Activated CD4-positive, alpha-beta T cell treated with anti-CD3 and anti-CD28 coated beads, Interleukin-2, amount 50 U/mL, for 24 hours (primary cell): Measurements from ENCODE around the gene LTBP1.

Experiments
- DNase-seq, 2 donors: peaks; one replicate each; pipeline ENCODE4 v3.0.0-alpha.2; 2020; ENCODE audit warnings: low read depth in 1 of 2, low spot score in 1 of 2

The LTBP1 gene

GRCh38 chr2:33072614-33073013 lies 125.9 kb downstream of the LTBP1 start:
- no peak for DNase-seq

GRCh38 chr2:33073018-33073417 lies 126.3 kb downstream of the LTBP1 start:
- no peak for DNase-seq

- DNase-seq = no peak
Measured at GRCh38 chr2:33074197-33074596, 127.4 kb downstream of the LTBP1 start.

DNA sequence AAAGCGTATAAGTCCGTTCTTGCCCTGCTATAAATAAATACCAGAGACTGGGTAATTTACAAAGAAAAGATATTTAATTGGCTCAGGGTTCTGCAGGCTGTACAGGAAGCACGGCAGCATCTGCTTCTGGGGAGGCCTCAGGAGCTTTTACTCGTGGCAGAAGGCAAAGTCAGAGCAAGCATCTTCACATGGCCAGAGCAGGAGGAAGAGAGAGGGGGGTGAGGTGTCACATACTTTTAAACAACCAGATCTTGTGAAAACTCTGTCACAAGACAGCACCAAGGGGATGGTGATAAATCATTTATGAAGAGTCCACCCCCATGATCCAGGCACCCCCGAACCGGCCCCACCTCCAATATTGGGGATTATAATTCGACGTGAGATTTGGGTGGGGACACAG lies 130.6 kb downstream of the LTBP1 start:
- no peak for DNase-seq

DNA sequence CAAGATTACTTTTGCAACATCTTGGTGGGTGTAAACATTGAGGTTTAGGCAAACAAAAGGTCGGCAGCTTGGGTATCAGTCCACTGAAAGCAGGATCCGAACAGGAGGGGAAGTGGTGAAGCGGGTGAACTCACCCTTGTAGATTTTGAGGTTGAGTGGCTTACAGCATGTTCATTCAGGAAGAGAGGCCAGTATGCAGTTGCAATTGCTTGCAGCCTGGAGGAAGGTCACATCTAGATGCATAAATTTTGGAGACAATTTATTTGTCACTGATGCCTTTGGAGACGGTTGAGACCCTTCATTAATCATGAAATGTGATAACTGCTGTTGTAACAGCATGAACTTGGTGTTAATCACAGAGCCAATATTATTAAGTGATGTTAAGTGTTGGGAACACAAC lies 131.1 kb downstream of the LTBP1 start:
- DNase-seq = no peak

DNA sequence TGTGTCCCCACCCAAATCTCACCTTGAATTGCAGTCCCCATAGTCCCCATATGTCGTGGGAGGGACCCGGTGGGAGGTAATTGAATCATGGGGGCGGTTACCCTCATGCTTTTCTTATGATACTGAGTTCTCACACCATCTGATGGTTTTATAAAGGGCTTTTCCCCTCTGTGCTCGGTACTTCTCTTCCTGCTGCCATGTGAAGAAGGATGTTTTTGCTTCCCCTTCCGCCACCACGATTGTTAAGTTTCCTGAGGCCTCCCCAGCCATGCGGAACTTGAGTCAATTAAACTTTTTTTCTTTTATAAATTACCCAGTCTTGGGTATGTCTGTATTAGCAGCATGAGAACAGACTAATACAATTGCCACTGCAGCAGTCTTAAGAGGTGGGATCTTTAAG lies 134.9 kb downstream of the LTBP1 start:
- no peak for DNase-seq

GRCh38 chr2:33083699-33084387 lies 137.1 kb downstream of the LTBP1 start:
- no peak for DNase-seq

GRCh38 chr2:33084433-33084832 lies 137.7 kb downstream of the LTBP1 start:
- DNase-seq = no peak

DNA sequence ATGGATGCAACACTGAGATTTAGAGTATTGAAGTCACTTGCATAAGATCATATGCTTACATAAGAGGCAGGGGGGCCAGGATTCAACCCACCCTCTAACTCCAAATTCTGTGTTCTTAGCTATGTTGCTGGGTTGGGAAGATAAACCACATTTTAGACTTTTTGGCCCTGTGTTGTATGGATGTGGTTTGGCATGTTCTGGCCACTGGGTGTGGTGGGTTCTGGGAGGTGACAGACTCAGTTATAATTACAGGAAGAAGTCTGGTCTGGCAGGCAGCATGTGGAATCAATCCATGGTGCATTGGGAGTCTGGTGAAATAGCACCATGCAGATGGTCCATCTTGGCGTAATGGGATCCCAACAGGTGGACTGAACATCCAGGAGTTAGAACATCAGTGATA lies 138.9 kb downstream of the LTBP1 start:
- DNase-seq = no peak

DNA sequence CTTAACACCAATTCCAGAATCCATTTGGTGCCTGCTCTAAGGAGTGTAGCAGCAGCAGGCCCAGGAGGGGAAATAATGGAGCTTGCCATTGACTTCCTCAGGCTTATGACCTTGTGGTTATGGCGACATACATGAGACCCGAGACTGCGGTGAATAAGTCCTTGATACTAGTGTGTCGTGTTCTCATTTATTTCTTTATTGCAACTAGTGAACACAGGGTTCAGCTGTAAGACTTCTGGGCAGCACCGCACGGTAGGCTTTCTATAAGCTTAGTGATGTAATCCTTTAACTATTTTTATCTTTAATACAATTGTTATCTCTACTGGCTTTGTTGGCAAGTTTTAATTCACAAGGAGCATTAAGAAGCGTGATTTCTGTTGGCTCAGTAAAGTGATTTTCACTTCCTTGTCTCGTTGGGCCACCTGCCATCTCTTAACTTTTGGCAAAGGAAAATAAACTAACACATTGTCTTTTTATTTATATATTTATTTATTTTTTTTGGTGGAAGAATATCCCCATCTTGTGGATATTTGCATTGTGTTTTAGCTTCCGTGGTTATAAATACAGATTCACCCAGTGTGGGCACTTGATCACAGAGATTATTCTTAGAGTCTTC lies 139.8 kb downstream of the LTBP1 start:
- no peak for DNase-seq

- DNase-seq = no peak
Measured at GRCh38 chr2:33090553-33091134, 143.9 kb downstream of the LTBP1 start.

- no peak for DNase-seq
Measured at GRCh38 chr2:33091541-33092123, 144.9 kb downstream of the LTBP1 start.

- no peak for DNase-seq
Measured at GRCh38 chr2:33093283-33093993, 146.7 kb downstream of the LTBP1 start.

GRCh38 chr2:33094303-33094702 lies 147.6 kb downstream of the LTBP1 start:
- DNase-seq = no peak

DNA sequence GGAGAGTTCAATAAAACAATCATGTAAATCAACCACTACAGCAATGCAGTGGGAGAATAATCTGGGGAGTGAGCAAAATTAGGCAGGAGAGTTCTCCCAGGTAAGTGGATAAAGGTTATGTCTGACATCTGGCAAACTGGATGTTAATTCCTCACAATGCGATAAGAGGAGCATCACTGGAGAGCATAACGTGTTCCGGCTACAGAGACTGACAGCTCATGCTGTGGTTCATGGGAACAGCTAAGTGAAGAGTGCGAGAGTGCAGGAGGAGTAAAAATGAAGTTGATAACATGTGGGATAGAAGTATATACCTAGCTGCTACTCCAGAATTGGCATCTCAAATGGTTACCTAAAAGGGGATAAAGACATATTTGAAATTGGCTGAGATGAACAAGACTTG lies 153.2 kb downstream of the LTBP1 start:
- no peak for DNase-seq

GRCh38 chr2:33100921-33101320 lies 154.2 kb downstream of the LTBP1 start:
- DNase-seq = no peak

DNA sequence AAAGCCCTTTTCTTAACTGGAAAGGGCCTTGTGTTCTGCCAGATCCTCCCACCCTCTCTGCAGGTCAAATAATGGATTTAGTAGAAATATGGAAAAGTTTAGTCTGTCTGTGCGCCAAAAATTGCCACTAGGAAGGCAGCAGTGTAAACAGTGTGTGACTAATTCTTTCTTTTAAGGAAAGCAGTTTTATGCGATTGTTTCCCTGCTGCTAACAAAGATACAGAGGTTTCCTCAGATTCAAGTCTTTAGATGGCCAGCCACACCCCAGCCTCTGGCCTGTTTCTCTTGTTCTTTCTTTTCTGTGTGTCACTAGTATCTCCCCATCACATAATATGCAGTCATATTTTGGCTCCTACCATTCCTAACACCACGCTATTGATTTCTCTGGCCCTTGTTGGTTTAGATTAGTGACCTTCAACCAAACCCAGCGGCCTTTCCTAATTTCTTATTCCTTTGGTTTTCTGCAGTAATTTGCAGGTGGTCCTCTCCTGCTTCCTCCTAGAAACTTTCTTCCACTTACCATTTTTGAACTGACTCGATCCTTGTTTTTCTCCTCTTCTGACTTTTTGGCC lies 157.4 kb downstream of the LTBP1 start:
- no peak for DNase-seq

GRCh38 chr2:33104726-33105125 lies 158.0 kb downstream of the LTBP1 start:
- DNase-seq = no peak

GRCh38 chr2:33106115-33106514 lies 159.4 kb downstream of the LTBP1 start:
- no peak for DNase-seq

DNA sequence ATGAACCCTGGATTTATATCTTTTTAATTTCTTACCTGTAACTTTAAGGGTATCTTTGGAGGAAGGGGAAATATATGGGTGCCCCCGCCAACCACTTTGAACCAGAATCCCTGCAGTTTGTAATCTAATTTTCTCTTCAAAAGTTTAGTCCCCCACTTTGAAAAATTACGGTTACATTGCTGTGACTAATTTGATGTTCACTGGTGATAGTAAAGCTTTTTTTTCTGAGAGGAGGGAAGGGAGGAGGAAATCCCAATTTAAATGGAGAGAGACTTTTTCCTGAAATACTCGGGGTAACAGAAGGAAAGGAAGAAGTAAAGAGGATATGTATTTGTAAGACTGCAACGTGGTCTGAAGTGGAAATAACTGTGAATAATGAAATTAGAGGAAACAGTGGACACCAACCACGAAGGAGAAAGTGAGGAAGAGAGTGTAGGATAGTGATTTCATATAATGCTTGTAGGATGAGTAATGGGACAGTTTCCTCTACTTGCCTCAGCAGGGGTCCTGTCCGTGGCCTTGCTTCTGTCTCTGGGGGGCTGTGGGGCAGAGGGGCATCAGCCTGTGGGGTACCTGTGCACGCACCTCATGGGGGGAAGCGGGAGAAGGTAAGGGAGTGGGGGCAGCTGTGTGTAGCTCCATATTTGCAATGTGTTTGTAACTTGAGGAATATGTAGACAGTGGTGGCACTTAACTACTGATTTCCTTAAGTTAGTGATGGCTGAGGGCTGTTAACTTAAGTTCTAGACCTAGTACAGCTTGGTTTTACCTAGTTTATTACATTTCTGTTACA lies 161.1 kb downstream of the LTBP1 start:
- DNase-seq = no peak
